Measurements from ENCODE around the gene TEAD3. TPM values are rescaled to one million over a fixed set of nuclear protein-coding genes. Genes with fewer than 3 reads are reported as not detected.

TEAD3 gene
- total RNA-seq, 1 donor from 2014 or later, result 75.5 TPM

- DNase-seq (ENCODE audit: low read depth), result no peak
- no peaks in the 10 kb centered on the region for H3K9me3 Mint-ChIP-seq (ENCODE audit: unreplicated experiment)
- peaks cover 11% of the 10 kb centered on the region for H3K4me1 Mint-ChIP-seq (ENCODE audit: low read depth, unreplicated experiment)
- Histone ChIP-seq H3K9ac (ENCODE audit: low read length) (no peak overlapping the region), H4K20me1 (ENCODE audit: insufficient read depth, low read length) (peaks cover 78% of the 10 kb centered on the region), H3K4me3 (ENCODE audit: insufficient read depth, low read depth, low read length) (no peak overlapping the region), H3K36me3 (ENCODE audit: insufficient read depth, low read length) (peaks cover 10% of the 10 kb centered on the region), H3K27ac (ENCODE audit: low read depth, low read length) (no peak overlapping the region), H3K4me1 (ENCODE audit: insufficient read depth, low read length) (peaks cover 8% of the 10 kb centered on the region), H3K4me2 (ENCODE audit: low read length) (no peak overlapping the region), H2AFZ (ENCODE audit: low read depth, low read length) (no peak overlapping the region), H3K27me3 (ENCODE audit: insufficient read depth, low read length) (no peaks in the 10 kb centered on the region), H3K79me2 (ENCODE audit: insufficient read depth, low read length) (peaks cover 31% of the 10 kb centered on the region), H3K9me3 (ENCODE audit: insufficient read depth, low read depth, low read length) (no peaks in the 10 kb centered on the region)
- no peaks in the 10 kb centered on the region for H3K27me3 Mint-ChIP-seq (ENCODE audit: low read depth, unreplicated experiment)
- no peak overlapping the region for H3K27ac Mint-ChIP-seq (ENCODE audit: unreplicated experiment)
- FAIRE-seq, result no peak
- no peak for TF ChIP-seq EZH2 (IDR thresholded peaks at IDR 0.05; ENCODE audit: insufficient read depth, low read length)
- TF ChIP-seq CTCF (IDR thresholded peaks at IDR 0.05; ENCODE audit: insufficient read depth, low read depth, low read length), result no peak
- no peak overlapping the region for H3K4me3 Mint-ChIP-seq (ENCODE audit: unreplicated experiment)
- peaks cover 19% of the 10 kb centered on the region for H3K36me3 Mint-ChIP-seq (ENCODE audit: low read depth, unreplicated experiment)
Observed at GRCh38 chr6:35480176-35480575, 16.7 kb downstream of the TEAD3 start.

GRCh38 chr6:35478259-35478658 lies 18.6 kb downstream of the TEAD3 start:
- Histone ChIP-seq H4K20me1 (ENCODE audit: insufficient read depth, low read length) (peaks cover 79% of the 10 kb centered on the region), H3K27ac (ENCODE audit: low read depth, low read length) (no peak overlapping the region), H3K9me3 (ENCODE audit: insufficient read depth, low read depth, low read length) (no peaks in the 10 kb centered on the region), H3K4me1 (ENCODE audit: insufficient read depth, low read length) (no peaks in the 10 kb centered on the region), H3K4me2 (ENCODE audit: low read length) (no peak overlapping the region), H3K4me3 (ENCODE audit: insufficient read depth, low read depth, low read length) (no peak overlapping the region), H3K27me3 (ENCODE audit: insufficient read depth, low read length) (no peaks in the 10 kb centered on the region), H3K79me2 (ENCODE audit: insufficient read depth, low read length) (peaks cover 13% of the 10 kb centered on the region), H2AFZ (ENCODE audit: low read depth, low read length) (no peak overlapping the region), H3K9ac (ENCODE audit: low read length) (no peak overlapping the region), H3K36me3 (ENCODE audit: insufficient read depth, low read length) (peaks cover 12% of the 10 kb centered on the region)
- H3K4me3 Mint-ChIP-seq (ENCODE audit: unreplicated experiment), result no peak overlapping the region
- H3K27ac Mint-ChIP-seq (ENCODE audit: unreplicated experiment), result peak overlapping the region; percentile 26
- no peak for TF ChIP-seq EZH2 (IDR thresholded peaks at IDR 0.05; ENCODE audit: insufficient read depth, low read length)
- TF ChIP-seq CTCF (IDR thresholded peaks at IDR 0.05; ENCODE audit: insufficient read depth, low read depth, low read length), result no peak
- no peaks in the 10 kb centered on the region for H3K9me3 Mint-ChIP-seq (ENCODE audit: unreplicated experiment)
- peaks cover 19% of the 10 kb centered on the region for H3K36me3 Mint-ChIP-seq (ENCODE audit: low read depth, unreplicated experiment)
- no peak for DNase-seq (ENCODE audit: low read depth)
- H3K4me1 Mint-ChIP-seq (ENCODE audit: low read depth, unreplicated experiment), result no peaks in the 10 kb centered on the region
- no peak for FAIRE-seq
- no peaks in the 10 kb centered on the region for H3K27me3 Mint-ChIP-seq (ENCODE audit: low read depth, unreplicated experiment)

- Histone ChIP-seq H2AFZ (ENCODE audit: low read depth, low read length) (no peak overlapping the region), H3K4me3 (ENCODE audit: insufficient read depth, low read depth, low read length) (no peak overlapping the region), H3K27ac (ENCODE audit: low read depth, low read length) (no peak overlapping the region), H3K79me2 (ENCODE audit: insufficient read depth, low read length) (peaks cover 13% of the 10 kb centered on the region), H3K4me1 (ENCODE audit: insufficient read depth, low read length) (no peaks in the 10 kb centered on the region), H3K4me2 (ENCODE audit: low read length) (no peak overlapping the region), H4K20me1 (ENCODE audit: insufficient read depth, low read length) (peaks cover 78% of the 10 kb centered on the region), H3K36me3 (ENCODE audit: insufficient read depth, low read length) (peaks cover 14% of the 10 kb centered on the region), H3K9me3 (ENCODE audit: insufficient read depth, low read depth, low read length) (no peaks in the 10 kb centered on the region), H3K9ac (ENCODE audit: low read length) (no peak overlapping the region), H3K27me3 (ENCODE audit: insufficient read depth, low read length) (no peaks in the 10 kb centered on the region)
- Mint-ChIP-seq H3K36me3 (ENCODE audit: low read depth, unreplicated experiment) (peaks cover 15% of the 10 kb centered on the region), H3K27ac (ENCODE audit: unreplicated experiment) (no peak overlapping the region), H3K27me3 (ENCODE audit: low read depth, unreplicated experiment) (no peaks in the 10 kb centered on the region), H3K4me1 (ENCODE audit: low read depth, unreplicated experiment) (no peaks in the 10 kb centered on the region), H3K4me3 (ENCODE audit: unreplicated experiment) (no peak overlapping the region), H3K9me3 (ENCODE audit: unreplicated experiment) (no peaks in the 10 kb centered on the region)
- TF ChIP-seq CTCF (IDR thresholded peaks at IDR 0.05; ENCODE audit: insufficient read depth, low read depth, low read length) (no peak), EZH2 (IDR thresholded peaks at IDR 0.05; ENCODE audit: insufficient read depth, low read length) (no peak)
- DNase-seq (ENCODE audit: low read depth) (no peak), FAIRE-seq (no peak)
Observed at GRCh38 chr6:35477551-35478179, 19.2 kb downstream of the TEAD3 start.

All from astrocyte (in vitro differentiated cells and primary cell).